Measurements from ENCODE around the gene FBXO28.

FBXO28 gene

DNA sequence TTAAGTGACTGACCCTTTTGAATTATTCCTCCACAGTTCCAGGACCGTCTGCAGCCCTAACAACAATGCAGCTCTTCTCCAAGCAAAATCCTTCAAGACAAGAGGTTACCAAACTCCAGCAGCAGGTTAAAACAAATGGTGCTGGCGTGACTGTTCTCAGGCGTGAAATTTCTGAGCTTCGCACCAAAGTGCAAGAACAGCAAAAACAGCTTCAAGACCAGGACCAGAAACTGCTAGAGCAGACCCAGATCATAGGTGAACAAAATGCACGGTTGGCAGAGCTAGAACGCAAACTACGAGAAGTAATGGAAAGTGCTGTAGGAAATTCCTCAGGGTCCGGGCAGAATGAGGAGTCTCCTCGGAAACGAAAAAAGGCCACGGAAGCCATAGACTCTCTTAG is 43.4 kb downstream of the FBXO28 start:
- Histone ChIP-seq H3K4me3 (ENCODE audit: low read length) (no peak overlapping the region), H3K36me3 (ENCODE audit: control insufficient read depth, insufficient read depth, low read length, severe bottlenecking) (peaks cover 38% of the 10 kb centered on the region), H3K27me3 (replicated peaks; ENCODE audit: control insufficient read depth, insufficient read depth, low read length) (no peaks in the 10 kb centered on the region), H3K4me1 (ENCODE audit: control insufficient read depth, insufficient read depth, low read length) (no peaks in the 10 kb centered on the region), H3K9ac (ENCODE audit: low read length) (no peak overlapping the region), H3K9me3 (ENCODE audit: control insufficient read depth, low read length) (no peaks in the 10 kb centered on the region)
- no peak for DNase-seq (ENCODE audit: low read depth)

DNA sequence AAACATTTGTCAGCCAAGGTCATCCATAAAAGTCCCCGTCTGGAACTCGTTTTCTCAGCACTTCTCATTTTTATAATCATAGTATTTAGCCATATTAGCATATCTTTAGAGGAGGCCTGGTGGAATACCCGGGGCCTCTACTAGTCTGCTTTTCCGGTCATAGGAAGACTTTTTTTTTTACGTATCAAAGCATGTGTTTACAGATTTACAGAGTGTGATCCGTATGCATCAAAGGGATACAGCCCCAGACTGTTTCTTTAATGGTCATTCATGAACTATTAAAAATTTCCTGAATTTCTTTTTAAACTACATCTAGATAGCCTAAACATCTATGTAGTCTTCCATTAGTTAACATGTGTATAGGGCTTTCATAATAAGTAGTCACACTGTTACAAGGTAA is 45.6 kb downstream of the FBXO28 start:
- H3K4me3 ChIP-seq (ENCODE audit: low read length), result no peak overlapping the region

DNA sequence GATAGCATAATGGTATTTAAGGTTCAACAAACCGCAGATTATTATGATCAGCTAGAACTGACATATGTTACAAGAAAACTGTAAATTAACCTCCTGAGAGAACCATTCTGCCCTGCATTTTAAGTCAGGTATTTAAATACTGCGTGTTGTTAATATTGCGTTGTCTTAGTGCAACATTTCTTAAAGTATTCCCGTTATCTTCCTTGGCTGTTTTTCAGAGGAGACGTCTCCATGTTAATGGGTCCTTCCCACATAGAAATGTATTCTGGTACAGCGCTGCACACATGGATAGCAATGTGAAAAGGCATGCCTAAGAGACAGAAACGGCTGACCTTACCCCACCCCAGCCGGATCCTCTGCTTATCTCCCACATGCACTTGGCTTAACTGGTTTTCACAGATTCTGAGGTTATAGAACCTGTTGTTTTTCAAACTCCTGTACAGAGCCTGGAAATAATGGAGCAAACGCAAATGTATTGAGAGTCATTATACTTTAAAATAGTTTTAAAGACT is 46.3 kb downstream of the FBXO28 start:
- Histone ChIP-seq H3K9me3 (ENCODE audit: control insufficient read depth, low read length) (no peaks in the 10 kb centered on the region), H3K4me1 (ENCODE audit: control insufficient read depth, insufficient read depth, low read length) (no peaks in the 10 kb centered on the region), H3K4me3 (ENCODE audit: low read length) (no peak overlapping the region), H3K27me3 (replicated peaks; ENCODE audit: control insufficient read depth, insufficient read depth, low read length) (no peaks in the 10 kb centered on the region), H3K9ac (ENCODE audit: low read length) (no peak overlapping the region), H3K36me3 (ENCODE audit: control insufficient read depth, insufficient read depth, low read length, severe bottlenecking) (peaks cover 38% of the 10 kb centered on the region)
- DNase-seq (ENCODE audit: low read depth), result no peak

More for the DNA sequence above, 45.6 kb downstream of the FBXO28 start:
- DNase-seq (ENCODE audit: low read depth), result no peak
- no peaks in the 10 kb centered on the region for H3K4me1 ChIP-seq (ENCODE audit: control insufficient read depth, insufficient read depth, low read length)
- no peak overlapping the region for H3K9ac ChIP-seq (ENCODE audit: low read length)
- H3K9me3 ChIP-seq (ENCODE audit: control insufficient read depth, low read length), result no peaks in the 10 kb centered on the region
- peaks cover 38% of the 10 kb centered on the region for H3K36me3 ChIP-seq (ENCODE audit: control insufficient read depth, insufficient read depth, low read length, severe bottlenecking)
- H3K27me3 ChIP-seq (replicated peaks; ENCODE audit: control insufficient read depth, insufficient read depth, low read length), result no peaks in the 10 kb centered on the region

DNA sequence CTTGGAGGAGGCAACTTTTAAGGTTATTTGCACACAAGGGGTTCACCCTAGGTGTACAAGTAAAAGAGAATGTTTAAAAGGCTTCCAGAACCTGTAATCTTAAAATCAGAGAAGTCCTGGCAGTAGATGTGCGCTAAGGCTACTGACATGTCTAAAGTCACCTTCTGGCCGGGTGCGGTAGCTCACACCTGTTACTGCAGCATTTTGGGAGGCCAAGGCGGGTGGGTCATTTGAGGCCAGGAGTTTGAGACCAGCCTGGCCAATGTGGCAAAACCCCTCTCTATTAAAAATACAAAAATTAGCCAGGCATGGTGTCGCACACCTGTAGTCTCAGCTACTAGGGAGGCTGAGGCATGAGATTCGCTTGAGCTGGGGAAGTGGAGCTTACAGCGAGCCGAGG is 48.9 kb downstream of the FBXO28 start:
- H3K9ac ChIP-seq (ENCODE audit: low read length), result no peak overlapping the region
- H3K27me3 ChIP-seq (replicated peaks; ENCODE audit: control insufficient read depth, insufficient read depth, low read length), result no peaks in the 10 kb centered on the region
- no peaks in the 10 kb centered on the region for H3K4me1 ChIP-seq (ENCODE audit: control insufficient read depth, insufficient read depth, low read length)
- peaks cover 32% of the 10 kb centered on the region for H3K36me3 ChIP-seq (ENCODE audit: control insufficient read depth, insufficient read depth, low read length, severe bottlenecking)
- H3K9me3 ChIP-seq (ENCODE audit: control insufficient read depth, low read length), result no peaks in the 10 kb centered on the region
- no peak for DNase-seq (ENCODE audit: low read depth)
- H3K4me3 ChIP-seq (ENCODE audit: low read length), result no peak overlapping the region

DNA sequence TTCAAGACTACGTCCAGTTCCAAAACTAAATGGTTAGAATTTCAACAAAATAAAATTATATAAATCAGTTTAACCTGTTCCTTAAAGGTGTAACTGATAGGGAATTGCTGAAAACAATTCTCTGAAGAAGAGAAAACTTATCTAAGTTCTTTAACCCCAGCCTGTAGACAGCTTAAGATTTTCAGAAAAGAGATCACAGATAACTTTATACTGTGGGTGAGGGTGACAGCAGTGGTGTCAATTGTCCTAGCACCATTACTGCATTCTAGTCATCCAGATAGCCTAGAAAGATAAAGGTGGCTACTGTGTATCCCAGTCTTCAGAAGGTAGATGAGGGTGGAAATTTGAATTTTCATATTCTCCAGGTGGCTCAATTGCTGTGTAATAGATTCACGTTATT is 49.4 kb downstream of the FBXO28 start:
- no peaks in the 10 kb centered on the region for H3K9me3 ChIP-seq (ENCODE audit: control insufficient read depth, low read length)
- no peak for DNase-seq (ENCODE audit: low read depth)
- peaks cover 2% of the 10 kb centered on the region for H3K4me1 ChIP-seq (ENCODE audit: control insufficient read depth, insufficient read depth, low read length)
- H3K36me3 ChIP-seq (ENCODE audit: control insufficient read depth, insufficient read depth, low read length, severe bottlenecking), result peaks cover 26% of the 10 kb centered on the region
- no peak overlapping the region for H3K4me3 ChIP-seq (ENCODE audit: low read length)
- H3K9ac ChIP-seq (ENCODE audit: low read length), result no peak overlapping the region
- H3K27me3 ChIP-seq (replicated peaks; ENCODE audit: control insufficient read depth, insufficient read depth, low read length), result no peaks in the 10 kb centered on the region

DNA sequence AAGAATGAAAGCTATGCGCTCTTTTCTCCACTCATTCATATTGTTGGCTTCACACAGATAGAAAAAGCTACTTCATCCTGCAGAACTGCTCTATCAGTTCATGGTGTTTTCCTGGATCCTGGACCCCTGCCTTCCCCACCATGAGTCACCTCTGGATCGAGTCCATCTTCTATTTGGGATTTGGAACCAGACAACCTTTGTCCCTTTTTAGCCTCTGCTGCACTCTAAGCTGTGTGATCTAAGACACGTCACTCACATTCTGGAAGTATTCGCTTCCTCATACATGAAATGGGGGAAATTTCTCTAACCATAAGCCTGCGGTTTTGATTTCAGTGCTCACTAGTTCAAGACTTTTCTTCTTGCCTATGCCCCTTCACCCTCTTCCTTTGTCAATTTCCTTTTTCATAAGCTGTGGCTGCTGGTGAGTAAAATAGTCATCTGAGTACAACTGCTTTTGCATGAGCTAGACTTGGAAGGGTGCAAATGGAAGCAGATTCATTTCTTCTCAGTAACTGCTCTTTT is 55.0 kb downstream of the FBXO28 start:
- peak; percentile 22 for DNase-seq (ENCODE audit: low read depth)

DNA sequence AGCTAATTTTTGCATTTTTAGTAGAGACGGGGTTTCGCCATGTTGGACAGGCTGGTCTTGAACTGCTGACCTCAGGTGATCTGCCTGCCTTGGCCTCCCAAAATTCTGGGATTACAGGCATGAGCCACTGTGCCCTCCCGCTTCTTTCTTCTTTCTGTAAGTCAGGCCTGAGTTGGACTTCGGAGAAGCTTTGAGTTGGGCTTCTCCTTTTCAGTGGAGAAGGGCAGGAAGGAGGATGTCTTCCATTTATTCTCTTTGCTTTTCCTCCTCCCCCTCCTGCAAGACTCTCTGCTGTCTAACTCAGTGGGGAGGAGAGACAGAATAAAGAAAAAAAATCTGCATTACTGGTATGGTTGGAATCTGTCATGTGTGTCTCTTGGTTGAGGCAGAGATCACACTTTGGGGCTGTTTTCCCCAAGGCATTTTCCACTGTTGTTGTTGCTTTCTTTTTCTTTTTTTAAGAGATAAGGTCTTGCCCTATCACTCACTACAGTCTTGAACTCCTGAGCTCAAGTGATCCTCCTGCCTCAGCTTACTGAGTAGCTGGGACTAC is 55.9 kb downstream of the FBXO28 start:
- no peaks in the 10 kb centered on the region for H3K36me3 ChIP-seq (ENCODE audit: control insufficient read depth, insufficient read depth, low read length, severe bottlenecking)
- H3K4me3 ChIP-seq (ENCODE audit: low read length), result no peak overlapping the region
- peaks cover 23% of the 10 kb centered on the region for H3K4me1 ChIP-seq (ENCODE audit: control insufficient read depth, insufficient read depth, low read length)
- no peaks in the 10 kb centered on the region for H3K9me3 ChIP-seq (ENCODE audit: control insufficient read depth, low read length)
- H3K27me3 ChIP-seq (replicated peaks; ENCODE audit: control insufficient read depth, insufficient read depth, low read length), result no peaks in the 10 kb centered on the region
- peak overlapping the region; percentile 72 for H3K9ac ChIP-seq (ENCODE audit: low read length)
- no peak for DNase-seq (ENCODE audit: low read depth)

More for the DNA sequence above, 55.0 kb downstream of the FBXO28 start:
- Histone ChIP-seq H3K4me1 (ENCODE audit: control insufficient read depth, insufficient read depth, low read length) (peaks cover 23% of the 10 kb centered on the region), H3K9ac (ENCODE audit: low read length) (peak overlapping the region; percentile 72), H3K4me3 (ENCODE audit: low read length) (peak overlapping the region; percentile 27), H3K36me3 (ENCODE audit: control insufficient read depth, insufficient read depth, low read length, severe bottlenecking) (no peaks in the 10 kb centered on the region), H3K27me3 (replicated peaks; ENCODE audit: control insufficient read depth, insufficient read depth, low read length) (no peaks in the 10 kb centered on the region), H3K9me3 (ENCODE audit: control insufficient read depth, low read length) (no peaks in the 10 kb centered on the region)

DNA sequence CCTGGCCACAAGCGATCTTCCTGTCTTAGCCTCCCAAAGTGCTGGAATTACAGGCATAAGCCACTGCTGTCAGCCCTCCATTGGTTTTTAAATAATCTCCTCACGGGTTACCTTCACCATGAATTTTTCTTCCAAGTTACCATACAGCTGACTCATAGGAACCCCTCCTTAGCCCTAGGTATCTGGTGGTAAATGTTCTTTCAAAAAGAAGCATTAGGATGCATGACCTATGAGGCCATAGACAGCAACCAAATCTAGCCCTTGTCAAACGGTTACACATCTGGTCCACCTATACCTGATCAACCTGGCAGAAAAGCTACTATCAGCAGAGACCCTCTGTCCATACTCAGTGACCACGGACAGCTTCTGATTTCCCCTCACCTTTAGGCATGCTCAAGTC is 56.4 kb downstream of the FBXO28 start:
- no peak overlapping the region for H3K4me3 ChIP-seq (ENCODE audit: low read length)
- no peaks in the 10 kb centered on the region for H3K9me3 ChIP-seq (ENCODE audit: control insufficient read depth, low read length)
- no peaks in the 10 kb centered on the region for H3K27me3 ChIP-seq (replicated peaks; ENCODE audit: control insufficient read depth, insufficient read depth, low read length)
- peaks cover 23% of the 10 kb centered on the region for H3K4me1 ChIP-seq (ENCODE audit: control insufficient read depth, insufficient read depth, low read length)
- H3K36me3 ChIP-seq (ENCODE audit: control insufficient read depth, insufficient read depth, low read length, severe bottlenecking), result no peaks in the 10 kb centered on the region
- no peak overlapping the region for H3K9ac ChIP-seq (ENCODE audit: low read length)
- DNase-seq (ENCODE audit: low read depth), result no peak

DNA sequence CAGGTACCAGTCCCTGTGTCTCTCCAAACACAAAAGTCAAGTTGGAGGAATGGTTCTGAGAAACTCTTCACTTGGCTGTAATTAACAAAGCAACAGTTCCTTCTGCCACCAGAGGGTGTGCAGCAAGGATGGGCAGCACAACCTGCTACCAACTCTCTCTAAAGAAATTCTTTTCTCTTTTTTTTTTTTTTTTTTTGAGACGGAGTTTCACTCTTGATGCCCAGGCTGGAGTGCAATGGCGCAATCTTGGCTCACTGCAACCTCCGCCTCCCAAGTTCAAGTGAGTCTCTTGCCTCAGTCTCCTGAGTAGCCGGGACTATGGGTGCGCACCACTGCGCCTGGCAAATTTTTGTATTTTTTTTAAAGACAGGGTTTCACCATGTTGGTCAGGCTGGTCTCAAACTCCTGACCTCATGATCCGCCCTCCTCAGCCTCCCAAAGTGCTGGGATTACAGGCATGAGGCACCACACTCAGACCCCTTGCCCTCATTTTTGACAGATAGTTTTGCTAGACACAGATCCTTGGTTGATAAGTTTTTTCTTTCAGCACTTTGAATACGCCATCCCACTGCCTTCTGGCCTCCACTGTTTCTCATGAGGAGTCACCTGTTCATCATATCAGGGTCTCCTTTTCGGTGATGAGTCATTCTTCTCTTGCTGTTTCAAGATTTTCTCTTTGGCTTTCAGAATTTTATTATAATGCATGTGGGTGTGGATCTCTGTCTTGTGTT is 57.0 kb downstream of the FBXO28 start:
- Histone ChIP-seq H3K9me3 (ENCODE audit: control insufficient read depth, low read length) (no peaks in the 10 kb centered on the region), H3K9ac (ENCODE audit: low read length) (no peak overlapping the region), H3K4me1 (ENCODE audit: control insufficient read depth, insufficient read depth, low read length) (peaks cover 25% of the 10 kb centered on the region), H3K27me3 (replicated peaks; ENCODE audit: control insufficient read depth, insufficient read depth, low read length) (no peaks in the 10 kb centered on the region), H3K36me3 (ENCODE audit: control insufficient read depth, insufficient read depth, low read length, severe bottlenecking) (no peaks in the 10 kb centered on the region), H3K4me3 (ENCODE audit: low read length) (no peak overlapping the region)
- peak; percentile 10 for DNase-seq (ENCODE audit: low read depth)

DNA sequence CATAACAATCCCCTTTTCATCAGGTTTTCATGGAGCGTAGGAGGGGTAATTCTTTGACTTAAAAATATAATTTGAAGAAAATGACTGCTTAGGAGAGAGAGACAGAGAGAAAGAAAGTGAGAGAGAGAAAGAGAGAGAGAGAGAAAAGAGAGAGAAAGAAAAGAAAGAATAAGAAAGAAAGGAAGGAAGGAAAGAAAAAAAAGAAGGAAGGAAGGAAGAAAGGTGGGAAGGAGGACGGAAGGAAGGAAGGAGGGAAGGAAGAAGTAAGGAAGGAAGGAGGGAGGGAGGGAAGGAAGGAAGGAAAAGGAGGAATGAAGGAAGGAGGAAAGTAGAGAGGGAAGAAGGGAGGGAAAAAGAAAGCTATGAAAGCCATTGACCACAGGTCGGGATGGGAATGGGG is 58.3 kb downstream of the FBXO28 start:
- Histone ChIP-seq H3K9me3 (ENCODE audit: control insufficient read depth, low read length) (no peaks in the 10 kb centered on the region), H3K36me3 (ENCODE audit: control insufficient read depth, insufficient read depth, low read length, severe bottlenecking) (no peaks in the 10 kb centered on the region), H3K27me3 (replicated peaks; ENCODE audit: control insufficient read depth, insufficient read depth, low read length) (no peaks in the 10 kb centered on the region), H3K4me3 (ENCODE audit: low read length) (no peak overlapping the region), H3K9ac (ENCODE audit: low read length) (no peak overlapping the region), H3K4me1 (ENCODE audit: control insufficient read depth, insufficient read depth, low read length) (peaks cover 25% of the 10 kb centered on the region)
- DNase-seq (ENCODE audit: low read depth), result no peak

DNA sequence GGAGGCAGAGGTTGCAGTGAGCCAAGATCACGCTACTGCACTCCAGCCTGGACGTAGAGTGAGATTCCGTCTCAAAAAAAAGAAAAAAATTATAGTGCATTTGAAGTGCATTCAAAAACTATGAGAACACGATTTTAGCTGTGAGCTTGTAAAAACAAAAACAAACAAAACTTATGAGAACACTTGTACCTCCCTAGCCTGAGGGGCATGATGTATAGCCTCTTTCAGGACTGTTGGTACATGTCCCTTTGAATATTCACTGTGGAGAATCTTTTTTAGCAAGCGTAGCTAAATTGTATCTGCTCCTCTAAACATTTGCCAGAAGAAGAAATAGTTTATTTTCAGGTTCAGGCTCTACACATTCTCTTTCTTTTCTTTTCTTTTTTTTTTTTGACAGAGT is 59.6 kb downstream of the FBXO28 start:
- Histone ChIP-seq H3K9ac (ENCODE audit: low read length) (no peak overlapping the region), H3K27me3 (replicated peaks; ENCODE audit: control insufficient read depth, insufficient read depth, low read length) (no peaks in the 10 kb centered on the region), H3K36me3 (ENCODE audit: control insufficient read depth, insufficient read depth, low read length, severe bottlenecking) (no peaks in the 10 kb centered on the region), H3K4me3 (ENCODE audit: low read length) (no peak overlapping the region), H3K9me3 (ENCODE audit: control insufficient read depth, low read length) (no peaks in the 10 kb centered on the region), H3K4me1 (ENCODE audit: control insufficient read depth, insufficient read depth, low read length) (peaks cover 22% of the 10 kb centered on the region)
- DNase-seq (ENCODE audit: low read depth), result peak; percentile 55

Data from adipocyte (in vitro differentiated cells).